Ascending aorta (tissue), 2 donors: ENCODE data around the gene GALE. TPM values are rescaled to one million over a fixed set of nuclear protein-coding genes. Genes with fewer than 3 reads are reported as not detected.

Experiments used
- DNase-seq, 2 donors: peaks; one replicate each; pipeline ENCODE4 v3.0.0-alpha.2; 2019; ENCODE audit warnings: low spot score in 2 of 2
- H3K27ac ChIP-seq, 2 donors: fragments of 200-600 bp; sonication (generic); one replicate each; pipeline ENCODE4 v1.5.1; 2016 to 2017; ENCODE audit warnings: mild to moderate bottlenecking in 1 of 2
- H3K27me3 ChIP-seq: fragments of 200-600 bp; sonication (generic); one replicate; pipeline ENCODE4 v1.5.1; 2017
- H3K36me3 ChIP-seq, 2 donors: fragments of 200-600 bp; sonication (generic); one replicate each; pipeline ENCODE4 v1.5.1; 2016
- H3K4me1 ChIP-seq, 2 donors: fragments of 200-600 bp; sonication (generic); one replicate each; pipeline ENCODE4 v1.5.1; 2016 to 2017; ENCODE audit warnings: mild to moderate bottlenecking in 1 of 2
- H3K4me3 ChIP-seq, 2 donors: fragments of 200-600 bp; sonication (generic); one replicate each; pipeline ENCODE4 v1.5.1; 2016 to 2017; ENCODE audit warnings: mild to moderate bottlenecking in 1 of 2
- H3K9me3 ChIP-seq, 2 donors: fragments of 200-600 bp; sonication (generic); one replicate each; pipeline ENCODE4 v1.5.1; 2016
- intact Hi-C: fragments of 100-400 bp; cut with DNase I; formaldehyde crosslinking; loops from one replicate; pipeline ENCODE4 v1.15.1; 2023
- total RNA-seq: library from RNA; depleted of rRNA; stranded (reverse); fragments of >200 nt; gene quantifications from one replicate; pipeline ENCODE4 v1.1.0, GENCODE V29; 2016
- TF ChIP-seq, protein P1 (sequence below), 3 experiments: fragments of 200-600 bp in 2 of 3; fragments of 450-650 bp in 1 of 3; sonication (generic) in 2 of 3; IDR thresholded peaks; one replicate each; pipeline ENCODE4 v1.5.1; 2016 to 2019; ENCODE audit warnings: antibody characterized with exemption in 3 of 3, mild to moderate bottlenecking in 1 of 3, moderate library complexity in 1 of 3

The GALE gene
- total RNA-seq, 1 donor from 2014 or later: 30.4 TPM

DNA sequence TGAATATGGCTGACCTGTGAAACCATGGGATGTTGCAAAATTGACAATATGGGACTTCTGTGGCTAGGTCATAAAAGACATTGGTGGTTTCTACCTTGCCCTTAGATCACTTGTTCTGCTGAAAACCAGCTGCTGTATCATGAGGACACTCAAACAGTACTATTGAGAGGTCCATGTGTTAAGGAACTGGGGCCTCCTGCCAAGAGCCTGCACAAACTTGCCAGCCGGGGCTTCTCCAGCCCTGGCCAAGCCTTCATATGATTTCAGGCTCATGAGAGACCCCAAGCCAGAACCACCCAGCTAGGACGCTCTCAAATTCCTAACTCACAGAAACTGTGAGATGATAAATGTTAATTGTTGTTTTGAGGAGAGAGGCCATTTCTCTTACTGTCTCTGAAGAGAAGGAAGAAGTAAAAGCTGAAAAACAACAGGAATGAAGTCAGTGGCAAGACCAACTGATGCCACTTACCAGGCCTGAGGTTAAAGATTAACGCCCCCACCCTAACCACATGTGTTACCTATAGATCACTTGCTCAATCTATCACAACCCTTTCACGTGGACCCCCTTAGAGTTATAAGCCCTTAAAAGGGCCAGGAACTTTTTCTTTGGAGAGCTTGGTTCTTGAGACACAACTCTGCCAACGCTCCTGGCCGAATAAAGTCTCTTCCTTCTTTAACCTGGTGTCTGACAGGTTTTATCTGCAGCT, 26.2 kb downstream of the GALE start:
- no peak for DNase-seq
- no peak overlapping the region for H3K4me3 ChIP-seq
- peaks cover 8 to 12% of the 10 kb centered on the region in 2 donors for H3K4me1 ChIP-seq
- intact Hi-C loops: loop anchor here (10.0 kb wide), 1 partner anchor 250 kb away; no protein-coding TSS in a partner anchor
- no peaks in the 10 kb centered on the region for H3K36me3 ChIP-seq
- H3K27me3 ChIP-seq: no peaks in the 10 kb centered on the region
- no peak overlapping the region for H3K27ac ChIP-seq
- no peaks in the 10 kb centered on the region for H3K9me3 ChIP-seq
- TF ChIP-seq, protein P1, sequence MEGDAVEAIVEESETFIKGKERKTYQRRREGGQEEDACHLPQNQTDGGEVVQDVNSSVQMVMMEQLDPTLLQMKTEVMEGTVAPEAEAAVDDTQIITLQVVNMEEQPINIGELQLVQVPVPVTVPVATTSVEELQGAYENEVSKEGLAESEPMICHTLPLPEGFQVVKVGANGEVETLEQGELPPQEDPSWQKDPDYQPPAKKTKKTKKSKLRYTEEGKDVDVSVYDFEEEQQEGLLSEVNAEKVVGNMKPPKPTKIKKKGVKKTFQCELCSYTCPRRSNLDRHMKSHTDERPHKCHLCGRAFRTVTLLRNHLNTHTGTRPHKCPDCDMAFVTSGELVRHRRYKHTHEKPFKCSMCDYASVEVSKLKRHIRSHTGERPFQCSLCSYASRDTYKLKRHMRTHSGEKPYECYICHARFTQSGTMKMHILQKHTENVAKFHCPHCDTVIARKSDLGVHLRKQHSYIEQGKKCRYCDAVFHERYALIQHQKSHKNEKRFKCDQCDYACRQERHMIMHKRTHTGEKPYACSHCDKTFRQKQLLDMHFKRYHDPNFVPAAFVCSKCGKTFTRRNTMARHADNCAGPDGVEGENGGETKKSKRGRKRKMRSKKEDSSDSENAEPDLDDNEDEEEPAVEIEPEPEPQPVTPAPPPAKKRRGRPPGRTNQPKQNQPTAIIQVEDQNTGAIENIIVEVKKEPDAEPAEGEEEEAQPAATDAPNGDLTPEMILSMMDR (IDR thresholded peaks at IDR 0.05): no peak

DNA sequence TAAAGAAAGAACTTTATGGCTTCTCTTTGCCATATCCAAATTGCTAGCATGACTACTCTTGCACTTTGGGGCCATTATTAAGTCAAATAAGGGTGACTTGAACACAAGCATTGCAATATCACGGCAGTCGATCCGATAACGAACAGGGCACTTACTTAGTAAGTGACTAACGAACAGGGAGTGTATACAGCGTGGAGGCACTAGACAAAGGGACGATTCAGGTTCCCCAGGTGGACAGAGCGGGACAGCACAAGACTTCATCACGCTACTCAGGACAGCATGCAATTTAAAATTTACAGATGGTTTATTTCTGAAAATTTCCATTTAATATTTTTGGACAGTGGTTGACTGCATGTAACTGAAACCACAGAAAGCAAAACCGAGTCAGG, 27.7 kb downstream of the GALE start:
- intact Hi-C loops: loop anchor here (2.0 to 10.0 kb wide), 3 partner anchors 96 to 252 kb away; partner anchors contain the start of gene FUCA1
- TF ChIP-seq, protein P1 (IDR thresholded peaks at IDR 0.05): no peak
- Histone ChIP-seq H3K36me3 (peaks cover 0 to 4% of the 10 kb centered on the region in 2 donors), H3K4me1 (peaks cover 4 to 7% of the 10 kb centered on the region in 2 donors), H3K27ac (no peak overlapping the region), H3K9me3 (no peaks in the 10 kb centered on the region), H3K27me3 (no peaks in the 10 kb centered on the region), H3K4me3 (no peak overlapping the region)
- DNase-seq: no peak

- TF ChIP-seq, protein P1 (IDR thresholded peaks at IDR 0.05): peak; percentile 80 to 97 (median 95)
- DNase-seq: peak; percentile 43 to 92
- Histone ChIP-seq H3K27me3 (no peaks in the 10 kb centered on the region), H3K4me1 (peaks cover under 1 to 2% of the 10 kb centered on the region in 2 donors), H3K4me3 (peak overlapping the region in 1 of 2 donors; percentile 23), H3K36me3 (peaks cover 0 to 4% of the 10 kb centered on the region in 2 donors), H3K9me3 (no peaks in the 10 kb centered on the region), H3K27ac (no peak overlapping the region)
- intact Hi-C loops: loop anchor here (2.0 to 10.0 kb wide), 3 partner anchors 97 to 253 kb away; partner anchors contain the start of gene FUCA1
Measured at GRCh38 chr1:23772049-23772853, 28.3 kb downstream of the GALE start.

DNA sequence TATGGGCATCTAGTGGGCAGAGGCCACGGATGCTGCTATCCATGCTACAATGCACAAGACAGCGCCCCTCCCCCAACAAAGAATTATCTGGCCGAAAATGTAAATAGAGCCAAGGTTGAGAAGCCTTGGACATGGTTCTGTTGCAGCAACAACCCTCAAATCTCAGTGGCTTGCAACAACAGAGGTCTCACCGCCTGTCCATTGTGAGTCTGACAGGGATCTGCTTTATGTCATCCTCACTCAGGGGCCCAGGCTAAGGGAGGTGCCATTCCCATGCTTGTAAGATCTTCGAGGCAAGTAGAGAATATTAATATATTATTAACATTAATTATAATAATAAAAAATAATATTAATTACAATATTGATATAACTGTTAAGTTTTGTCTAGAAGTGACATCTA, 31.8 kb downstream of the GALE start:
- Histone ChIP-seq H3K36me3 (peaks cover 10 to 13% of the 10 kb centered on the region in 2 donors), H3K4me1 (no peaks in the 10 kb centered on the region), H3K27ac (no peak overlapping the region), H3K9me3 (no peaks in the 10 kb centered on the region), H3K4me3 (no peak overlapping the region), H3K27me3 (no peaks in the 10 kb centered on the region)
- intact Hi-C loops: no loop called here
- peak in 1 of 2 donors; percentile 21 for DNase-seq
- TF ChIP-seq, protein P1 (IDR thresholded peaks at IDR 0.05): no peak

DNA sequence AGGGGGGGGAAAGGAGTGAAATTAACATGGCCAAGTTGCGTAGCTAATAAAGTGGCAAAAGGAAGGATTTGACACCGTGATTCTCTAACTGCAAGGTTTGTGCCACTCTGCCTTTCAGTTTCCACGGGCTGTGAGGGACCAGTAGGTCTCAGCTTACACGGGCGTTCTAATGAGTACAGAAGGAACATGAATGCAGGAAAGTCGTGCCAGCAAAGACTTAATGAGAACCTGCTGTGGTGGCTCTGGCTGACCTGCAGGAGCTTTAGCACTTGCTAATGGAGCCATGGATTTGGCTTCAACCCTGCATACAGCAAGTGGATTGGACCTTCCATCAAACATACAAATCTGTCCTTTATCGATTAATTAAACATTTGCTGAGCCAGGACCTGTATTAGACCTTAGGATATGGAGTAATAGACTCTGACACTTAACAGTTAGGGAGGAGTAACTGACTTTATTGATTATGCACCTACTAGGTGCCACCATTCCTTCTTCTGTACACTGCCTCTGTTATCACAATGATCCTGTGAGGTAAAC, 37.4 kb downstream of the GALE start:
- Histone ChIP-seq H3K36me3 (peaks cover 39 to 49% of the 10 kb centered on the region in 2 donors), H3K9me3 (no peaks in the 10 kb centered on the region), H3K27me3 (no peaks in the 10 kb centered on the region), H3K27ac (no peak overlapping the region), H3K4me1 (no peaks in the 10 kb centered on the region), H3K4me3 (no peak overlapping the region)
- intact Hi-C loops: no loop called here
- TF ChIP-seq, protein P1 (IDR thresholded peaks at IDR 0.05): no peak
- peak in 1 of 2 donors; percentile 45 for DNase-seq
